Activated CD8-positive, alpha-beta memory T cell treated with anti-CD3 and anti-CD28 coated beads for 36 hours (primary cell): ENCODE measurements around the gene LRP8. TPM values are rescaled to one million over a fixed set of nuclear protein-coding genes. Genes with fewer than 3 reads are reported as not detected.

ENCODE experiments used
- CTCF ChIA-PET: fragments of 350-600 bp; sonication (Branson Sonifier 250); formaldehyde crosslinking; loops from one replicate; lab custom pipeline; 2021; ENCODE audit warnings: antibody characterized with exemption; lab: Charles Lee
- POLR2A ChIA-PET: fragments of 350-600 bp; sonication (Branson Sonifier 250); formaldehyde crosslinking; loops from one replicate; lab custom pipeline; 2021; ENCODE audit warnings: antibody characterized with exemption; lab: Charles Lee
- total RNA-seq, 2 experiments: library from RNA; stranded (reverse); gene quantifications; one replicate each; pipeline ENCODE4 v1.2.3, GENCODE V29; 2021

LRP8 gene
- total RNA-seq, 2 experiments from 2014 or later: 56.7 to 59.5 TPM

- ChIA-PET CTCF (no interaction called here), POLR2A (interaction anchor here (0.9 kb wide), 1 partner anchor 23 kb away, joined by 3 read pairs; no protein-coding TSS in a partner anchor)
Measured at GRCh38 chr1:53260631-53261247, 67.1 kb downstream of the LRP8 start.

DNA sequence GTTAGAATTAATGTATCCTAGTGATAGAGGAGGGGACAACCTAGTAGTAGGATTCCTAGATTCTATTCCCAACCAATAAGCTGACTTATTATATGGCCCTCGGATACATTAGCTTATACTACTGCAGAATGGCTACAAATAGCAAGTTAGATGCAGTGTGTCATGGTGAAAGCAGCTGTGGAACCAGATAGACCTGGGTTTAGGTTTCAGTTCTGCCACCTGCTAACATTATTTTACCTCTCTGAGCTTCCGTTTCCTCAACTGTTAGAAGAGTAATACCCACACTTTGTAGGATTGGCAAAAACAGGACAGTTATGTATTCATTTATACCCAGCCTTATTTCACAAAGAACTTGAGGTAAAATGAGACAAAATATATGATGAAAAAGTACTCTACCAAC lies 67.9 kb downstream of the LRP8 start:
- ChIA-PET CTCF (interaction anchor here (1.2 kb wide), 1 partner anchor 134 kb away, joined by 5 read pairs; no protein-coding TSS in a partner anchor), POLR2A (interaction anchor here (0.9 kb wide), 1 partner anchor 23 kb away, joined by 3 read pairs; no protein-coding TSS in a partner anchor)

- ChIA-PET POLR2A (no interaction called here), CTCF (no interaction called here)
Measured at GRCh38 chr1:53258216-53258615, 69.7 kb downstream of the LRP8 start.

DNA sequence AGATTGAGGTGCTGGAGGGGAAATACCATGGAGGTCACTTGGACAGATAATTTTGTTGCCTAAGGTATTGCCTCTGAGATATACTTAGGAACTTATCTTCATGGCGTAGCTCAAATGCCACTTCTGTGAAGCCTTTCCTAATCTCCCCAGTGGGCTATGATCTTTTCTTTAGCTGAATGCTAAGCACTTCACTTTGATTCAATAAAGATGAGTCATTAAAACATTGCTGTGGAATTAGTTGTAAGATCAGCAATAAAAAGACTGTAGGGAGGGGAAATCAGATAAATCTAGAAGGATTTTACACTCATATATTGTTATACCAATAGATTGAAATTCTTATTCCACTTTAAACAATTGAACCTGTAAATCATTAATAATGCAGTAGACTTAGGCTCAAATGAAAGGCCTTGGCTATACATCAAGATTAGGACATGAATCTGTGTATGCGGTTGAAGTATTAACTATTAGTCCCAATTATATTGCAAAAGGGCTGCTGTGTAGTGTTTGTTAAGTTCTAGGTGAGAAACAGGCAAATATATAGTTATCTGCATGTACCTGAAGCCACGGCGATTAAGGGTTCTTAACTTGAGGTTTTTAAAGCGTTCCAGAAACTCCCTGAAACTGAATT lies 70.3 kb downstream of the LRP8 start:
- POLR2A ChIA-PET: no interaction called here
- CTCF ChIA-PET: no interaction called here

GRCh38 chr1:53256511-53257453 lies 71.1 kb downstream of the LRP8 start:
- POLR2A ChIA-PET: no interaction called here
- CTCF ChIA-PET: no interaction called here

GRCh38 chr1:53255031-53255430 lies 72.8 kb downstream of the LRP8 start:
- ChIA-PET CTCF (no interaction called here), POLR2A (no interaction called here)

DNA sequence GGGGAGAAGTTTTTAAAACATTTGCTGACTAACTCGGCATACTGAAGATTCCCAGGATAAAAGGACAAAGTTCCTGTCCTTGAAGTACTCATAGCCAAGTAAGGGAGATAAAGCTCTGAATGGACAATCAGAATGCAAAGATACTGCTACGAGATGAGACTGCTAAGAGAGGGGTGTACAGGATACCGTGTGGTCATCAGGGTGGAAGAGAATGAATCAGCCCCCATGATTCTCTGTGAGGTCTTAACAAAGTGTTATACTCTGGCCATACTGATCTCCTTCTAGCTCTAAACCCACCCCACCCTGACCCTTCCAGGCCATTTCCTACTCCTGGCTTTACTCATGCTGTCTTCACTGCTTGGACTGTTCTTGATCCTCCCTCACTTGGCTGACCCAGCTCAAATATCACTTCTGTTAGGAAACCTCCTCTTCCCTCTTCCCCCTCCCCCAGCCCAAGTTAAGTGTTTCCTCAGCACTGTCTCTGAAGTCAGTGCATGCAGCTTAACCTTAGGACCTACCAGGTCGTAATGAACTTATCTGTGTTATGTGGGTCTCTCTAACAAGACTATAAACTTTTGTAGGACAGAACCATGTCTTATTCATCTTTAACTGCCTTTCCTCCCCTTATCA lies 73.7 kb downstream of the LRP8 start:
- ChIA-PET CTCF (no interaction called here), POLR2A (no interaction called here)

- ChIA-PET POLR2A (no interaction called here), CTCF (no interaction called here)
Measured at GRCh38 chr1:53250325-53250724, 77.5 kb downstream of the LRP8 start.

- ChIA-PET CTCF (no interaction called here), POLR2A (no interaction called here)
Measured at GRCh38 chr1:53249706-53250105, 78.2 kb downstream of the LRP8 start.

DNA sequence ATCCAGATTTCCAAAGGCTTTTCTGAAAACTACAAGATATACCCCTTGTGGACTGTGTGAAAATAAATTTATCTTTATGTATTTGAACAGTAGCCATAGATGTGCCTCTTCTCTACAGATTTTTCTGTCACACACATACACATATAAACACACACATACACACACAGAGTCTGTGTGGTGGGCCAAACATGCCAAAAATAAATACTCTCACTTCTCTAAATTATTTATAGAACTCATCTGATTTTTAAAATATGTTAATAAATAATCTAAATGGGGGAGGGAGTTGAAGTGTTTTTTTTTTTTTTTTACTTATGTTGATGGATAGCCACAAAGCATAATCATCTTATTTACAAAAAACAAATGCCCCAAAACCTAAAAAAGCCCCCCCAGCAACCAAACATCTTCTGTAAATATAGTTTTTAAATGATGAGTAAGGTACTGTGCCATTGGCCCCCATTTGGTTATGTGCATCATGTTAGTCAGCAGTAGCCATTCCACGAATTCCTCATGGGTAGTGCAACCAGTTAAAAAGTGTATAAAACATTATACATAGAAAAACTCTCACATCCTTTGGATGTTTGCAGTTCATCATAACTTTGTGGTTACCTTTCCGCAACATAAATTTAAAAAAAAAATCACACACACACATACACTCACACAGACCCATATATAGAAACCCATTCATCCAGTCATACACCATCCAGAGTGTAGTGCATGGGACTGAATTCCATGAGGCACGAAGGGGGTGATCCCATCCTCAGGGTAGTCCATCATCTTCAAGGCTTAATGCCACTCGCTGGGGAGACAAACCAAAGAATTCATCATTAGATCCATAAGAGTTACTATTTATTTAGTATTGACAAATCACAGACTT lies 81.4 kb downstream of the LRP8 start:
- ChIA-PET CTCF (no interaction called here), POLR2A (no interaction called here)

DNA sequence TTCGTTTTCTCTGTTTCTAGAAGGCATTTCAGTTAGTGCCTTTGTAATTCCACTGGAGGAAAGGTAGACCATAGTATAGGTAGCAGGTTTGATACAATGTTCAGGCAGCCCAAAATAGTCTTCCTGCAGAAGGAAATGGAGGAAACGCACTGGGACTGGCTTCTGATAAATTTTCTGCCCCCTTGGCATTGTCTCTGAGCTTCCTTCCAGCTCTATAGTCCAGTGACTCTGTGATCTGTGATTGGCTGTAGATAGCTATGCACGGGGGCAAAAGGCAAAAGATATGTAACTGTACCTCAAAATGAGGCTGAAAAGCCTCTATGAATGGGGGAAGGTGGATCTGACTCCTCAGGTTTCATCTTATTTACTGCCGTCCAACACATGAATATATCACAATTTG lies 83.7 kb downstream of the LRP8 start:
- CTCF ChIA-PET: no interaction called here
- POLR2A ChIA-PET: no interaction called here

- CTCF ChIA-PET: no interaction called here
- POLR2A ChIA-PET: no interaction called here
Measured at GRCh38 chr1:53242381-53242780, 85.5 kb downstream of the LRP8 start.

GRCh38 chr1:53241828-53242227 lies 86.0 kb downstream of the LRP8 start:
- ChIA-PET CTCF (no interaction called here), POLR2A (no interaction called here)

DNA sequence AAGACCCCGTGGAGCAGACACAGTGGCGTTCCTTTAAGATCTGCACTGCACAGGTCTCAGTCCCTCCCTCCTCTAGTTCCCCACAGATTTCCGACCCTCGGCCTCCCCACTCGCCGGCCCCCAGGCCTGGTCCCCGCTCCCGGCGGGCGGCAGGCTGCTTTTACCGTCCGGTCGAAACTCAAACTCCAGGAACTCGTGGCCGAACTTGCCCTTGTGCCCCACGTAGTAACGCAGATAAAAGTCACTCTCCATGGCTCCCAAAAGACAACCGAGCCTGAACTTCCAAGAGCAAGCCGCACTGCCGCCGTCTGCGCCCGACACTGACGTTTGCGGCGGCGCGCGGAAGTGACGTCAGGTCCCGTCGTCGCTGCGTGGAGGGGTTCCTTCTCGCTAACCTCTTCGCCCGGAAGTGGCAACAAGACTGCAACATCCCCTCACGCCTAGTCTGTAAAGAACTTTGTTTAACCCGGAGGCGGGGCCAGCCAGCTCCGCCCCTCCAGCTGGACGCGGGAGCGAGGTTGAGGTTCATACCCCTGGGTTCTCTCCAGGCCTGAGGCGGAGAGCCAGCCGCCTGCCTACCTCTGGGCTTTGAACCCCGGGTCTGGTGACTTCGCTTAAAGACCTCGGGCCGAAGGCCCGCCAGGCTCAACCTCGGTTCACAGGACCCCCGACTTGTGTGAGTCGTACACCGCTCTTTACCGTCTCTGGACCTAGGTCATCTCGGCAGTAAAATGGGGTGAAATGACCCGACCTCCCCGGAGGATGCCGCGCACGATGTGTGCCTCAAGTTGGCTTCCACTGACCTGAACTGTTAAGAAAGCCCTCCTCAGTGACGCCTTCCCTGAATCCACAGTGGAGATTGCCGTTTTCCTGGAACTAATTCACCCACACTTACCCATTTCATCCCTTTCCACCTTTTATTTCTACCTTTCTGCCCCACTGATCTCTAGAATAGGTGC lies 89.4 kb downstream of the LRP8 start, which contains the start of gene MAGOH:
Gene MAGOH, minus strand, starts transcription at position 322 of the 959 bp plus-strand sequence. Its CDS starts 70 bp downstream, at position 252.
- CTCF ChIA-PET: no interaction called here
- POLR2A ChIA-PET: interaction anchor here (0.6 to 0.9 kb wide), 2 partner anchors 17 to 73 kb away, joined by 3 read pairs; no protein-coding TSS in a partner anchor

DNA sequence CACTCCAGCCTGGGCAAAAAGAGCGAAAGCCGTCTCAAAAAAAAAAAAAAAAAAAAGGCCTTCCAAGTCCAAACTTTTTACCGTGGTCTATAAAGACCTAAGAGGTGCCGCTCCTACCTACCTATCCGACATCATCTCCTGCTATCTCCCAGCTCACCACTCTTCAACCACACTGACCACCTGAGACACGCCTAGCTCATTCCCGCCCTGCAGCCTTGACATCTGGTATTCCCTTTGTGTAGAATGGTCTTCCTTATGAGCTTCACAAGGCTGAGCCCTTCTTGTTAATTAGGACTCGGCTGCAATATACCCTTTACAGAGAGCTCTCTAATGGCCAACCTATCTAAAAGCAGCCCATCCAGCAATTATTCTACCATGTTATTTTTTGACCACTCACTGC lies 90.2 kb downstream of the LRP8 start:
- POLR2A ChIA-PET: interaction anchor here (0.7 to 0.9 kb wide), 2 partner anchors 22 to 74 kb away, joined by 3 read pairs; no protein-coding TSS in a partner anchor
- CTCF ChIA-PET: no interaction called here

DNA sequence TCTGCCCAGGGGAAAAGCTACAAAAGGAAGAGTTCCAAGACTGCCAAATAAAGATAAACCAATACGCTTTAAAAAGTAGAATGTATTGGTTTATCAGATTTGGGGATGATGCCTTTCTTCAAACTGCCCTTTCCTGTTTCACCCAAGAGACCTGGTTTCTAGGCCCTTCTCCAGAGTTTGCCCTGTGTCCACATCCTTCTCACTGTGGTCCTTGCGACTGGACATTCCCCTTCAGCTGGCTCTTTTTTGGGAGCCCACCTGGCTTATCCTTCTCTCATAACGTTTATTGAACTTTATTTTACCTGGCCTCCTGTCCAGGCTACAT lies 106.9 kb downstream of the LRP8 start:
- POLR2A ChIA-PET: interaction anchor here (0.5 to 1.2 kb wide), 2 partner anchors 9 to 18 kb away, joined by 3 to 6 read pairs; no protein-coding TSS in a partner anchor
- CTCF ChIA-PET: no interaction called here

DNA sequence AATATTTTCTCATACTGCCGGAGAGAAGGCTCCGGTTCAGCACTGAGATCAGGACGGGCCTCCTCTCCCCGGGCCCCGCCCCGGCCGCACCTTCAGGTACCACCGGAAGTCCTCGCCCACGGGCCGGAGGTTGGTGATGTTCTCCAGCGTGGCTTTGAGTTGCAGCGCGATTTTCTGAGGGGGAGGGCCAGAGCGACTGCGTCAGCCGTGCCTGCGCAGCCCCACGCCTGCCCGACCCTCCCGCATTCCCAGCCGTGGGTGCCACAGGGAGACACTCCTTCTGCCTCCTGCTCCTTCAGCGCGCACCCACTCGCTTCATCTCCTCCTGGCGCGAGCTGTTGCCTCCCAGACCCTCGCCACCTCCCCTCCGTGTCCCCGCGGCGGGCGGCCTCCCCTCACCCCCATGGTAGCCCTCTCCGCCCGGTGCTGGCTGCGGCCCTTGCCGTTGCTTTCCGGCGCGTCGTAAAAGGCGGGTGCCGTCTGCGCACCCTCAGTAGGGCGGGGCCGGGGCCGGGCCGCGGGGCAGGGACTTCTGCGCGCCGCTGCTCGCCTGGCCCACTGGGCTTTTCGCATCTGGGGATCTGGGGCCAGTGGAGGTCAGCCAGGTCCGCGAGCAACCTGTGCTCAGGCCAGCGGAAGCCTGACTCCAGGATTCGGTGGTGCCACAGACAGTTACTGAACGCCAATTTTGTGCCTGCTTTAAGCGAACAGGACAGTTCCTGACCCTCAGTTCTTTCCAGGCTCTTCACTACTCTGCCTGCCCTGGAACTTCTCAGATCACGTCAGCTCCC lies 107.5 kb downstream of the LRP8 start, which contains the start of gene CZIB:
Gene CZIB, minus strand, starts transcription at position 464 of the 791 bp plus-strand sequence. Its CDS starts 59 bp downstream, at position 405.
- POLR2A ChIA-PET: interaction anchor here (0.5 kb wide), 1 partner anchor 8 kb away, joined by 6 read pairs; no protein-coding TSS in a partner anchor
- CTCF ChIA-PET: no interaction called here
